Smooth muscle cell (in vitro differentiated cells): Measurements from ENCODE around the gene KLHL29. TPM values are rescaled to one million over a fixed set of nuclear protein-coding genes. Genes with fewer than 3 reads are reported as not detected.

Experiments
- DNase-seq: peaks from one replicate; lab custom pipeline; 2025; ENCODE audit not compliant: unreplicated experiment; lab: John Stamatoyannopoulos, UW
- H2AFZ ChIP-seq: fragments of 200-600 bp; sonication (generic); 2 replicates; pipeline ENCODE4 v1.6.0; 2016; ENCODE audit warnings: antibody characterized with exemption, low read depth, mild to moderate bottlenecking
- H3F3A ChIP-seq: fragments of 200-600 bp; sonication (generic); 2 replicates; pipeline ENCODE4 v1.6.0; 2017; ENCODE audit warnings: antibody characterized with exemption, low read depth
- H3K27ac ChIP-seq: fragments of 200-600 bp; sonication (generic); 2 replicates; pipeline ENCODE4 v1.5.1; 2016; ENCODE audit warnings: low read depth, mild to moderate bottlenecking
- H3K27me3 ChIP-seq: fragments of 200-600 bp; sonication (generic); 2 replicates; pipeline ENCODE4 v1.6.1; 2016; ENCODE audit warnings: low read depth, mild to moderate bottlenecking
- H3K36me3 ChIP-seq: fragments of 200-600 bp; sonication (generic); 2 replicates; pipeline ENCODE4 v1.5.1; 2016; ENCODE audit warnings: low read depth
- H3K4me1 ChIP-seq: fragments of 200-600 bp; sonication (generic); 2 replicates; pipeline ENCODE4 v1.5.1; 2016; ENCODE audit warnings: low read depth
- H3K4me2 ChIP-seq: fragments of 200-600 bp; sonication (generic); 2 replicates; pipeline ENCODE4 v1.6.0; 2016; ENCODE audit warnings: mild to moderate bottlenecking
- H3K4me3 ChIP-seq: fragments of 200-600 bp; sonication (generic); 2 replicates; pipeline ENCODE4 v1.5.1; 2016; ENCODE audit warnings: mild to moderate bottlenecking
- H3K79me2 ChIP-seq: fragments of 200-600 bp; sonication (generic); 2 replicates; pipeline ENCODE4 v1.6.0; 2016; ENCODE audit warnings: low read depth, mild to moderate bottlenecking
- H3K9ac ChIP-seq: fragments of 200-600 bp; sonication (generic); 2 replicates; pipeline ENCODE4 v1.6.0; 2016; ENCODE audit warnings: low read depth
- H3K9me3 ChIP-seq: fragments of 200-600 bp; sonication (generic); replicated peaks from 2 replicates; pipeline ENCODE4 v1.5.1; 2016; ENCODE audit warnings: low read depth
- H4K20me1 ChIP-seq: fragments of 200-600 bp; sonication (generic); 2 replicates; pipeline ENCODE4 v1.6.0; 2016; ENCODE audit warnings: low read depth
- CTCF ChIP-seq: fragments of 200-600 bp; sonication (generic); IDR thresholded peaks from 2 replicates; pipeline ENCODE4 v1.5.1; 2017; ENCODE audit warnings: borderline replicate concordance, mild to moderate bottlenecking, antibody characterized with exemption; ENCODE audit not compliant: insufficient read depth, poor library complexity, severe bottlenecking
- WGBS: methylation state at CpG from one replicate; pipeline ENCODE4 v1.1.7; 2016; ENCODE audit warnings: low lambda C conversion rate; 5-methylcytosine and 5-hydroxymethylcytosine counted together
- polyA plus RNA-seq: library from polyadenylated mRNA; unstranded; fragments of >200 nt; fragmentation: Nextera tagmentation; extraction: Ambion mirVana; gene quantifications from 2 replicates; pipeline ENCODE4 v1.2.1, GENCODE V29; 2016
- total RNA-seq: library from RNA; depleted of rRNA; stranded (reverse); fragments of >200 nt; gene quantifications from 2 replicates; pipeline ENCODE4 v1.2.3, GENCODE V29; 2014

Gene KLHL29
- total and polyA plus RNA-seq, 2 experiments from 2014 or later, result 3.1 to 6.6 TPM

- Histone ChIP-seq H3K79me2 (no peaks in the 10 kb centered on the region), H3K9ac (no peak overlapping the region), H3K36me3 (no peaks in the 10 kb centered on the region), H3K4me3 (no peak overlapping the region), H3K4me2 (no peak overlapping the region), H3K27ac (no peak overlapping the region), H3K4me1 (peaks cover under 1% of the 10 kb centered on the region), H3K27me3 (no peaks in the 10 kb centered on the region), H3F3A (no peaks in the 10 kb centered on the region), H4K20me1 (no peaks in the 10 kb centered on the region), H2AFZ (no peak overlapping the region), H3K9me3 (no peaks in the 10 kb centered on the region)
- no peak for DNase-seq
- WGBS, result 96% methylated on average over 9 of the region's 9 CpGs
- TF ChIP-seq CTCF, result no peak
These were observed 204.3 kb downstream of the KLHL29 start for GRCh38 chr2:23589220-23589647.

GRCh38 chr2:23589739-23590138, 204.8 kb downstream of the KLHL29 start:
- Histone ChIP-seq H2AFZ (no peak overlapping the region), H3K79me2 (no peaks in the 10 kb centered on the region), H3K27ac (no peak overlapping the region), H4K20me1 (no peaks in the 10 kb centered on the region), H3K4me1 (peaks cover 6% of the 10 kb centered on the region), H3K4me2 (no peak overlapping the region), H3K36me3 (no peaks in the 10 kb centered on the region), H3K9ac (no peak overlapping the region), H3K27me3 (no peaks in the 10 kb centered on the region), H3K9me3 (no peaks in the 10 kb centered on the region), H3K4me3 (no peak overlapping the region), H3F3A (no peaks in the 10 kb centered on the region)
- WGBS, result 84% methylated on average over 2 of the region's 2 CpGs
- no peak for TF ChIP-seq CTCF
- DNase-seq, result no peak

GRCh38 chr2:23590241-23590869, 205.4 kb downstream of the KLHL29 start:
- Histone ChIP-seq H3K4me2 (no peak overlapping the region), H3K9me3 (no peaks in the 10 kb centered on the region), H3K27me3 (no peaks in the 10 kb centered on the region), H3K4me1 (peaks cover 10% of the 10 kb centered on the region), H3K27ac (no peak overlapping the region), H3F3A (no peaks in the 10 kb centered on the region), H3K36me3 (no peaks in the 10 kb centered on the region), H4K20me1 (no peaks in the 10 kb centered on the region), H3K9ac (no peak overlapping the region), H2AFZ (no peak overlapping the region), H3K4me3 (no peak overlapping the region), H3K79me2 (no peaks in the 10 kb centered on the region)
- 91% methylated on average over 14 of the region's 14 CpGs for WGBS
- DNase-seq, result no peak
- TF ChIP-seq CTCF, result no peak

GRCh38 chr2:23591111-23591510, 206.1 kb downstream of the KLHL29 start:
- no peak for TF ChIP-seq CTCF
- H2AFZ ChIP-seq, result no peak overlapping the region
- WGBS, result 72% methylated on average over 7 of the region's 7 CpGs
- peaks cover 18% of the 10 kb centered on the region for H3K4me1 ChIP-seq
- H3K79me2 ChIP-seq, result no peaks in the 10 kb centered on the region
- H3K27me3 ChIP-seq, result no peaks in the 10 kb centered on the region
- no peaks in the 10 kb centered on the region for H3K36me3 ChIP-seq
- no peaks in the 10 kb centered on the region for H3K9me3 ChIP-seq
- H3F3A ChIP-seq, result no peaks in the 10 kb centered on the region
- no peak overlapping the region for H3K4me2 ChIP-seq
- no peaks in the 10 kb centered on the region for H4K20me1 ChIP-seq
- no peak overlapping the region for H3K27ac ChIP-seq
- H3K9ac ChIP-seq, result no peak overlapping the region
- no peak overlapping the region for H3K4me3 ChIP-seq
- no peak for DNase-seq
